Stromal cell of bone marrow (primary cell): Measurements from ENCODE around the gene EFCAB14.
"Not testable (repeated sequence)": the region's sequence is repeated elsewhere in the genome, so short reads cannot be mapped to it uniquely, and the experiment has no call there.

Experiments
- DNase-seq: peaks from one replicate; pipeline ENCODE4 v3.0.0-alpha.2; 2012; ENCODE audit warnings: low read depth

Gene EFCAB14

GRCh38 chr1:46653405-46653958 is 65.4 kb downstream of the EFCAB14 start:
- no peak for DNase-seq

- DNase-seq, result no peak
Measured at GRCh38 chr1:46652321-46653100, 66.4 kb downstream of the EFCAB14 start.

- DNase-seq, result not testable (repeated sequence)
Measured at GRCh38 chr1:46651152-46651551, 67.8 kb downstream of the EFCAB14 start.

- no peak for DNase-seq
Measured at GRCh38 chr1:46650491-46650890, 68.4 kb downstream of the EFCAB14 start.

- DNase-seq, result no peak
Measured at GRCh38 chr1:46649764-46650163, 69.2 kb downstream of the EFCAB14 start.

- DNase-seq, result no peak
Measured at GRCh38 chr1:46647611-46648010, 71.3 kb downstream of the EFCAB14 start.

- DNase-seq, result no peak
Measured at GRCh38 chr1:46646844-46647243, 72.1 kb downstream of the EFCAB14 start.

- no peak for DNase-seq
Measured at GRCh38 chr1:46646331-46646730, 72.6 kb downstream of the EFCAB14 start.

GRCh38 chr1:46645815-46646214 is 73.1 kb downstream of the EFCAB14 start:
- DNase-seq, result no peak

- DNase-seq, result peak; percentile 63
Measured at GRCh38 chr1:46643368-46643775, 75.5 kb downstream of the EFCAB14 start.

GRCh38 chr1:46642115-46642680 is 76.7 kb downstream of the EFCAB14 start:
- DNase-seq, result no peak

GRCh38 chr1:46639547-46639946 is 79.4 kb downstream of the EFCAB14 start:
- DNase-seq, result no peak

- no peak for DNase-seq
Measured at GRCh38 chr1:46638921-46639320, 80.0 kb downstream of the EFCAB14 start.

- no peak for DNase-seq
Measured at GRCh38 chr1:46637444-46638083, 81.3 kb downstream of the EFCAB14 start.

GRCh38 chr1:46635205-46635604 is 83.7 kb downstream of the EFCAB14 start:
- no peak for DNase-seq

GRCh38 chr1:46630719-46631118 is 88.2 kb downstream of the EFCAB14 start:
- no peak for DNase-seq
